Kidney (tissue), 14 donors: ENCODE results near the gene CYP3A5. TPM values are rescaled to one million over a fixed set of nuclear protein-coding genes. Genes with fewer than 3 reads are reported as not detected.
"Not testable (repeated sequence)": the region's sequence is repeated elsewhere in the genome, so short reads cannot be mapped to it uniquely, and the experiment has no call there.

ENCODE experiments used
- DNase-seq, 5 donors: peaks; one replicate each; pipeline ENCODE4 v3.0.0-alpha.2; 2013 to 2020
- FAIRE-seq: peaks from 2 replicates; lab custom pipeline; 2012; peaks lifted over from hg19 to GRCh38; lab: Jason Lieb, UNC
- H3K27ac ChIP-seq, 2 donors: one replicate each; pipeline ENCODE4 v1.7.0; 2013; ENCODE audit warnings: low read depth in 2 of 2, low read length in 2 of 2, inconsistent platforms in 1 of 2
- H3K27me3 ChIP-seq: one replicate; pipeline ENCODE4 v1.7.1; 2013; ENCODE audit warnings: low read length, inconsistent platforms; ENCODE audit not compliant: control insufficient read depth, insufficient read depth
- H3K36me3 ChIP-seq, 3 donors: one replicate each; pipeline versions ENCODE4 v1.7.0 to v1.7.1; 2013; ENCODE audit warnings: low read length in 3 of 3, control low read depth in 1 of 3, inconsistent platforms in 1 of 3; ENCODE audit not compliant: insufficient read depth in 3 of 3, control insufficient read depth in 2 of 3
- H3K4me1 ChIP-seq, 3 donors: one replicate each; pipeline versions ENCODE4 v1.7.0 to v1.7.1; 2013; ENCODE audit warnings: low read length in 3 of 3, inconsistent platforms in 1 of 3, low read depth in 1 of 3; ENCODE audit not compliant: control insufficient read depth in 2 of 3, insufficient read depth in 2 of 3
- H3K4me3 ChIP-seq, 3 donors: one replicate each; pipeline versions ENCODE4 v1.7.0 to v1.8.1; 2013; ENCODE audit warnings: low read length in 3 of 3, control low read depth in 1 of 3, inconsistent platforms in 1 of 3
- H3K9ac ChIP-seq, 3 donors: one replicate each; pipeline versions ENCODE4 v1.7.0 to v1.7.1; 2013; ENCODE audit warnings: low read length in 3 of 3, control low read depth in 1 of 3, inconsistent platforms in 1 of 3
- H3K9me3 ChIP-seq, 3 donors: one replicate each; pipeline versions ENCODE4 v1.7.0 to v1.7.1; 2013; ENCODE audit warnings: low read length in 3 of 3, control low read depth in 1 of 3, inconsistent platforms in 1 of 3; ENCODE audit not compliant: control insufficient read depth in 2 of 3, insufficient read depth in 1 of 3
- intact Hi-C: fragments of 100-400 bp; cut with DNase I; formaldehyde crosslinking; loops from one replicate; pipeline ENCODE4 v1.11.1; 2022
- polyA plus RNA-seq: library from polyadenylated mRNA; stranded (reverse); fragments of 350-450 nt; fragmentation: Illumina TruSeq; extraction: RNeasy Lipid Tissue Mini Kit (QIAGEN cat#74804); gene quantifications from one replicate; pipeline ENCODE4 v1.2.3, GENCODE V29; 2014; ENCODE audit warnings: low read depth, low replicate concordance; ENCODE audit not compliant: insufficient read depth
- total RNA-seq: library from RNA; stranded (reverse); fragmentation: NEBNext Ultra II Directional; extraction: Animal tissue kit (Norgen Biotek cat#: 25700); gene quantifications from one replicate; pipeline ENCODE4 v1.2.1, GENCODE V29; 2021
- TF ChIP-seq, protein P1 (sequence below): IDR thresholded peaks from 3 replicates; pipeline ENCODE4 v1.5.1; 2012; ENCODE audit warnings: mild to moderate bottlenecking, moderate library complexity, borderline replicate concordance; ENCODE audit not compliant: insufficient read depth; ENCODE audit errors: extremely low read depth
- donor health status: control.
- donor health status: control.
- donor health status: control.
- donor health status: control.
- donor health status: control.
- donor health status: DM: yes; HTN: yes; CAD: no.
- donor health status: Normal renal cell carcinoma (clear cell type).

The CYP3A5 gene
- total and polyA plus RNA-seq, 2 donors from 2014 or later = 7.6 to 13.5 TPM

DNA sequence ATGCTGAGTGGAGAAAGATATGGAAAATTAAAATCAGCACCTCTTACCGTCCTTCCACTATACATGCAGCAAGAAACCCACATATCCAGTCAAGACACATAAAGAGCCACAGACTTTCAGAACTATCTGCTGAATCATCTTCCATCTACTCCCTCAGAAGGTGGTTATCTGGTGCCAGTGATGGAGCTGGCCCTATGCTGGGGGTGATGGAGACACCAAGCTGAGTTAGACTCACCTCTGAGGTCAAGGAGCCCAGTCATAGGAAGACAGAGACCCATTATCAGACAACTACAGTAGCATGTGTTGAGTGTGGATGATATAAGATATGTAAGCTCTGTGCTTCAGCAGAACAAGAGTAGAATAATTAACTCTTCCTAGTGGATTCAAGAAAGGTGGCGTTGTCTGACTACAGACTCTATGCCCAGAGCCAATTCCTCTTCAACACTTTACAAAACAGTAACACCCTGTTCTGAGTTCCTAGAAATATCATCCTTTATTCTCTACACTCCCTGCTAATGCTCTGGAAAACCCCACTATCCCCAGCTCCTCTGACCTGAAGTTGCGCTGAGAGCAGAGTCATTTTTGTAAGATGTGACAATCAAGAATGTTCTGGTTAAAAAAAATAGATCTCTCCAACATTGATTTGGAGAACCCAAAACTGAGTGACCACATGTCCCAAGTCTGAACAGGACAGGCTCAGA is 14.3 kb downstream of the CYP3A5 start:
- Histone ChIP-seq H3K27me3 (no peaks in the 10 kb centered on the region), H3K27ac (no peak overlapping the region), H3K4me1 (no peaks in the 10 kb centered on the region), H3K36me3 (peaks cover 0 to 17% (median 6%) of the 10 kb centered on the region in 3 donors), H3K9ac (no peak overlapping the region), H3K4me3 (no peak overlapping the region), H3K9me3 (no peaks in the 10 kb centered on the region)
- no peak for DNase-seq
- TF ChIP-seq, protein P1, sequence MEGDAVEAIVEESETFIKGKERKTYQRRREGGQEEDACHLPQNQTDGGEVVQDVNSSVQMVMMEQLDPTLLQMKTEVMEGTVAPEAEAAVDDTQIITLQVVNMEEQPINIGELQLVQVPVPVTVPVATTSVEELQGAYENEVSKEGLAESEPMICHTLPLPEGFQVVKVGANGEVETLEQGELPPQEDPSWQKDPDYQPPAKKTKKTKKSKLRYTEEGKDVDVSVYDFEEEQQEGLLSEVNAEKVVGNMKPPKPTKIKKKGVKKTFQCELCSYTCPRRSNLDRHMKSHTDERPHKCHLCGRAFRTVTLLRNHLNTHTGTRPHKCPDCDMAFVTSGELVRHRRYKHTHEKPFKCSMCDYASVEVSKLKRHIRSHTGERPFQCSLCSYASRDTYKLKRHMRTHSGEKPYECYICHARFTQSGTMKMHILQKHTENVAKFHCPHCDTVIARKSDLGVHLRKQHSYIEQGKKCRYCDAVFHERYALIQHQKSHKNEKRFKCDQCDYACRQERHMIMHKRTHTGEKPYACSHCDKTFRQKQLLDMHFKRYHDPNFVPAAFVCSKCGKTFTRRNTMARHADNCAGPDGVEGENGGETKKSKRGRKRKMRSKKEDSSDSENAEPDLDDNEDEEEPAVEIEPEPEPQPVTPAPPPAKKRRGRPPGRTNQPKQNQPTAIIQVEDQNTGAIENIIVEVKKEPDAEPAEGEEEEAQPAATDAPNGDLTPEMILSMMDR = no peak
- no peak for FAIRE-seq
- intact Hi-C loops = no loop called here

DNA sequence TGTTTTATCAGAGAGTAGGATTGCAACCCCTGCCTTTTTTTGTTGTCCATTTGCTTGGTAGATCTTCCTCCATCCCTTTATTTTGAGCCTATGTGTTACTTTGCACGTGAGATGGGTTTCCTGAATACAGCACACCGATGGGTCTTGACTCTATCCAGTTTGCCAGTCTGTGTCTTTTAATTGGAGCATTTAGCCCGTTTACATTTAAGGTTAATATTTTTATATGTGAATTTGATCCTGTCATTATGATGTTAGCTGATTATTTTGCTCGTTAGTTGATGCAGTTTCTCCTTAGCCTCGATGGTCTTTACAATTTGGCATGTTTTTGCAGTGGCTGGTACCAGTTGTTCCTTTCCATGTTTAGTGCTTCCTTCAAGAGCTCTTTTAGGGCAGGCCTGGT is 21.9 kb downstream of the CYP3A5 start:
- FAIRE-seq, H3K27me3 ChIP-seq, H3K9ac ChIP-seq, H3K9me3 ChIP-seq, intact Hi-C loops, H3K4me3 ChIP-seq, H3K4me1 ChIP-seq, DNase-seq, H3K27ac ChIP-seq: not testable (repeated sequence)
- peaks cover 0 to 14% (median 5%) of the 10 kb centered on the region in 3 donors for H3K36me3 ChIP-seq

DNA sequence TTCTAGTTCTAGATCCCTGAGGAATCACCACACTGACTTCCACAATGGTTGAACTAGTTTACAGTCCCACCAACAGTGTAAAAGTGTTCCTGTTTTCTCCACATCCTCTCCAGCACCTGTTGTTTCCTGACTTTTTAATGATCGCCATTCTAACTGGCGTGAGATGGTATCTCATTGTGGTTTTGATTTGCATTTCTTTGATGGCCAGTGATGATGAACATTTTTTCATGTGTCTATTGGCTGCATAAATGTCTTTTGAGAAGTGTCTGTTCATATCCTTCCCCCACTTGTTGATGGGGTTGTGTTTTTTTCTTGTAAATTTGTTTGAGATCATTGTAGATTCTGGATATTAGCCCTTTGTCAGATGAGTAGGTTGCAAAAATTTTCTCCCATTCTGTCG is 25.2 kb downstream of the CYP3A5 start:
- H3K4me3 ChIP-seq, H3K9ac ChIP-seq, H3K27me3 ChIP-seq, H3K4me1 ChIP-seq, H3K9me3 ChIP-seq, DNase-seq, H3K27ac ChIP-seq, intact Hi-C loops, H3K36me3 ChIP-seq, FAIRE-seq: not testable (repeated sequence)

DNA sequence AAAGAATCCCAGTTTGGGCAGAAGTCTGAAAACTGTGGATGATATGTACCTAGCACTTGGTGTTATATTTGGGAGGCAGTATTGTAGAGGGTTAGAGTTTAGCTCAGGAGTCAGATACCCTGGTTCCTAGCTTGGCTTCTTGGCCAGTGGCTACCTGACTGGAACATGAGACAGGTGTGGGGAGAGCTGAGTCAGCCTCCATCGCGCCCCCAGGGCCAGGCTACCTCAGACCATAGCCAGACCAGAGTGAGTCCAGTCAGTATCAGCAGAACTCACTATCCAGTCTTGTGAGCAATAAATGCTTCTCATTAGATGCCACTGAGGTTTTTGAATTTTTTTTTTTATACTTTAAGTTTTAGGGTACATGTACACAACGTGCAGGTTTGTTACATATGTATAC is 26.0 kb downstream of the CYP3A5 start:
- TF ChIP-seq, protein P1 = no peak
- H3K4me1 ChIP-seq = no peaks in the 10 kb centered on the region
- intact Hi-C loops = no loop called here
- FAIRE-seq (no peak), DNase-seq (no peak)
- no peak overlapping the region for H3K27ac ChIP-seq
- no peaks in the 10 kb centered on the region for H3K36me3 ChIP-seq
- H3K4me3 ChIP-seq = no peak overlapping the region
- no peaks in the 10 kb centered on the region for H3K9me3 ChIP-seq
- no peaks in the 10 kb centered on the region for H3K27me3 ChIP-seq
- H3K9ac ChIP-seq = no peak overlapping the region

DNA sequence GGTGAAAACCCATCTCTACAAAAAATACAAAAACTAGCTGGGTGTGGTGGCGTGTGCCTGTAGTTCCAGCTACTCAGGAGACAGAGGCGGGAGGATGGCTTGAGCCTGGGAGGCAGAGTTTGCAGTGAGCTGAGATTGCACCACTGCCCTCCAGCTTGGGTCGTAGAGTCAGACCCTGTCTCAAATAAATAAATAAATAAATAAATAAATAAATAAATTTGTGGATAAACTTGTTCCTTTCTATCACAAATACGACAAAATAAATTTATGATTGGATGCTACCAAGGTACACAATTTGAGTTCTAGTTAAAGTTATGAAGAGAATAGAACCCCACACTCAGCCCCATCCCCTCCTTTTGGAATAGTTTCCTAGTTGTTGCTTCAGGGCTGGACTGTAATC is 26.5 kb downstream of the CYP3A5 start:
- DNase-seq, H3K4me3 ChIP-seq, H3K4me1 ChIP-seq, H3K9ac ChIP-seq, intact Hi-C loops, H3K9me3 ChIP-seq, H3K27me3 ChIP-seq, H3K36me3 ChIP-seq, H3K27ac ChIP-seq, FAIRE-seq: not testable (repeated sequence)
